ENCODE data around the gene MAN1A1. TPM values are rescaled to one million over a fixed set of nuclear protein-coding genes. Genes with fewer than 3 reads are reported as not detected.

The MAN1A1 gene
- polyA plus RNA-seq, 1 donor (not counting 4 experiments of a cell fraction or from before 2014, with no cell fraction given): 20.2 TPM

GRCh38 chr6:119276211-119276610, 73.3 kb downstream of the MAN1A1 start:
- DNase-seq (ENCODE audit: low read depth, low spot score) (no peak), FAIRE-seq (no peak)
- Histone ChIP-seq H3K4me3 (ENCODE audit: control insufficient read depth in 2 of 3, extremely low read depth in 1 of 3, insufficient read depth in 2 of 3, low read depth in 1 of 3, low read length in 3 of 3) (no peak overlapping the region), H3K9me1 (ENCODE audit: control insufficient read depth, extremely low read depth, insufficient read depth, low read length) (peaks cover 2% of the 10 kb centered on the region), H3K9me3 (ENCODE audit: control insufficient read depth, low read depth, low read length) (no peaks in the 10 kb centered on the region), H3K27me3 (ENCODE audit: control insufficient read depth, extremely low read depth, insufficient read depth, low read length) (no peaks in the 10 kb centered on the region), H3K36me3 (ENCODE audit: control insufficient read depth in 2 of 2, extremely low read depth in 1 of 2, insufficient read depth in 2 of 2, low read length in 2 of 2) (peaks cover 0 to under 1% of the 10 kb centered on the region in 2 experiments), H3K9ac (ENCODE audit: control insufficient read depth, extremely low read depth, insufficient read depth, low read length) (no peak overlapping the region), H4K20me1 (ENCODE audit: control insufficient read depth, extremely low read depth, insufficient read depth, low read length) (no peaks in the 10 kb centered on the region), H3K4me1 (ENCODE audit: control insufficient read depth, extremely low read depth, insufficient read depth, low read length) (no peaks in the 10 kb centered on the region), H2AFZ (ENCODE audit: control insufficient read depth, low read length) (no peak overlapping the region), H3K4me2 (ENCODE audit: control insufficient read depth, extremely low read depth, insufficient read depth, low read depth, low read length) (no peak overlapping the region), H3K79me2 (ENCODE audit: control insufficient read depth, insufficient read depth, low read length) (no peaks in the 10 kb centered on the region), H3K27ac (ENCODE audit: control insufficient read depth, insufficient read depth, low read length) (no peak overlapping the region)
- TF ChIP-seq CTCF (optimal IDR thresholded peaks at IDR 0.05 in 1 of 3, IDR thresholded peaks at IDR 0.05 in 1 of 3, conservative IDR thresholded peaks at IDR 0.05 in 1 of 3; ENCODE audit: extremely low read depth in 1 of 3, insufficient read depth in 2 of 3, low read length in 3 of 3): no peak
- no peak for TF ChIP-seq EZH2 (IDR thresholded peaks at IDR 0.05; ENCODE audit: low read length)
- dilution Hi-C loops (cut with MboI; ENCODE audit: extremely low pct_ligation_motif_present, low sequenced_read_pairs): no loop called here

- FAIRE-seq: no peak
- no peak for DNase-seq (ENCODE audit: low read depth, low spot score)
- Histone ChIP-seq H3K27me3 (ENCODE audit: control insufficient read depth, extremely low read depth, insufficient read depth, low read length) (no peaks in the 10 kb centered on the region), H3K4me1 (ENCODE audit: control insufficient read depth, extremely low read depth, insufficient read depth, low read length) (no peaks in the 10 kb centered on the region), H3K4me3 (ENCODE audit: control insufficient read depth in 2 of 3, extremely low read depth in 1 of 3, insufficient read depth in 2 of 3, low read depth in 1 of 3, low read length in 3 of 3) (no peak overlapping the region), H3K4me2 (ENCODE audit: control insufficient read depth, extremely low read depth, insufficient read depth, low read depth, low read length) (no peak overlapping the region), H3K36me3 (ENCODE audit: control insufficient read depth in 2 of 2, extremely low read depth in 1 of 2, insufficient read depth in 2 of 2, low read length in 2 of 2) (no peaks in the 10 kb centered on the region), H3K9me1 (ENCODE audit: control insufficient read depth, extremely low read depth, insufficient read depth, low read length) (no peaks in the 10 kb centered on the region), H3K9ac (ENCODE audit: control insufficient read depth, extremely low read depth, insufficient read depth, low read length) (no peak overlapping the region), H3K79me2 (ENCODE audit: control insufficient read depth, insufficient read depth, low read length) (no peaks in the 10 kb centered on the region), H2AFZ (ENCODE audit: control insufficient read depth, low read length) (no peak overlapping the region), H4K20me1 (ENCODE audit: control insufficient read depth, extremely low read depth, insufficient read depth, low read length) (no peaks in the 10 kb centered on the region), H3K9me3 (ENCODE audit: control insufficient read depth, low read depth, low read length) (no peaks in the 10 kb centered on the region), H3K27ac (ENCODE audit: control insufficient read depth, insufficient read depth, low read length) (no peak overlapping the region)
- dilution Hi-C loops (cut with MboI; ENCODE audit: extremely low pct_ligation_motif_present, low sequenced_read_pairs): no loop called here
- TF ChIP-seq EZH2 (IDR thresholded peaks at IDR 0.05; ENCODE audit: low read length) (no peak), CTCF (optimal IDR thresholded peaks at IDR 0.05 in 1 of 3, IDR thresholded peaks at IDR 0.05 in 1 of 3, conservative IDR thresholded peaks at IDR 0.05 in 1 of 3; ENCODE audit: extremely low read depth in 1 of 3, insufficient read depth in 2 of 3, low read length in 3 of 3) (no peak)
These were observed 75.4 kb downstream of the MAN1A1 start for GRCh38 chr6:119274197-119274595.

Data from keratinocyte (primary cell).